ENCODE results near the gene MRPL41. TPM values are rescaled to one million over a fixed set of nuclear protein-coding genes. Genes with fewer than 3 reads are reported as not detected.
A peak's percentile ranks its signal among the peaks of the same experiment; 100 is the strongest.
"Not testable (repeated sequence)": the region's sequence is repeated elsewhere in the genome, so short reads cannot be mapped to it uniquely, and the experiment has no call there.

Gene MRPL41
- total and polyA plus RNA-seq, 2 experiments from 2014 or later = 42.9 to 97.6 TPM

DNA sequence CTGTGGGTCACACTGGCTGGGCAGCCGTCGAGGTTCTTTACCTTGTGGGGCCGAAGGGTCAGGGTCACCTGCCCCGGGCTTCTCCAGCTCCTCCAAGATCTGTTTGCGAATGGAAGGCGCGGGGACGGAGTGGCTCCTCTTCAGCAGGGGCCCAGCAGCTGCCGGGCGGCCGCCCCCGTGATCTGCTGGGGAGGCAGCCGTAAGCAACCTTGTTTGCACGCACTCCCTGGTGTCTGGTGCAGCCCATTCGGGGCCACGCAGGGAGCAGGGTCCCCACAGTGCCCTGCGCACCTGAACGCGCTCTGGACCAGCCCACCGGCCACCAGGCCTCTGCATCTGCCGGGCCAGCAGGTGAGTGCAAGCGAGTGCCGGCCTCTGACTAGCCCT is 36.3 kb upstream of the MRPL41 start:
- H3K27ac ChIP-seq = no peak overlapping the region
- in situ Hi-C loops (cut with MboI) = no loop called here
- H3F3A ChIP-seq (ENCODE audit: insufficient read depth) = no peaks in the 10 kb centered on the region
- no peaks in the 10 kb centered on the region for H4K20me1 ChIP-seq (ENCODE audit: insufficient read depth)
- H3K9me3 ChIP-seq (ENCODE audit: low read depth) = no peaks in the 10 kb centered on the region
- H2AFZ ChIP-seq = no peak overlapping the region
- no peak overlapping the region for H3K4me3 ChIP-seq
- 92 to 93% methylated on average over 16 to 21 of the region's 23 CpGs for WGBS, 2 experiments (ENCODE audit: low coverage in 1 of 2, low lambda C conversion rate in 2 of 2, missing lambda C conversion rate in 2 of 2)
- H3K9me2 ChIP-seq (ENCODE audit: insufficient read depth) = no peaks in the 10 kb centered on the region
- no peak for TF ChIP-seq EZH2 (IDR thresholded peaks at IDR 0.05; ENCODE audit: insufficient read depth, poor library complexity, severe bottlenecking)
- no peak for TF ChIP-seq EZH2phosphoT487 (IDR thresholded peaks at IDR 0.05; ENCODE audit: insufficient read depth, low read depth)
- no peaks in the 10 kb centered on the region for H3K36me3 ChIP-seq (ENCODE audit: low read depth)
- no peaks in the 10 kb centered on the region for H3K79me2 ChIP-seq (ENCODE audit: insufficient read depth)
- no peaks in the 10 kb centered on the region for H3K27me3 ChIP-seq (replicated peaks; ENCODE audit: insufficient read depth)
- no peak overlapping the region for H3K4me2 ChIP-seq (ENCODE audit: unreplicated experiment)
- DNase-seq = no peak
- no peak overlapping the region for H3K9ac ChIP-seq
- H3K4me1 ChIP-seq (ENCODE audit: insufficient read depth) = no peaks in the 10 kb centered on the region

- WGBS, 2 experiments (ENCODE audit: low coverage in 1 of 2, low lambda C conversion rate in 2 of 2, missing lambda C conversion rate in 2 of 2) = 88 to 90% methylated on average over 10 of the region's 10 CpGs
- Histone ChIP-seq H3K9me3 (ENCODE audit: low read depth) (no peaks in the 10 kb centered on the region), H3K4me1 (ENCODE audit: insufficient read depth) (no peaks in the 10 kb centered on the region), H3K27me3 (replicated peaks; ENCODE audit: insufficient read depth) (no peaks in the 10 kb centered on the region), H3K9me2 (ENCODE audit: insufficient read depth) (no peaks in the 10 kb centered on the region), H3K36me3 (ENCODE audit: low read depth) (no peaks in the 10 kb centered on the region), H3F3A (ENCODE audit: insufficient read depth) (no peaks in the 10 kb centered on the region), H3K4me3 (no peak overlapping the region), H3K27ac (no peak overlapping the region), H3K4me2 (ENCODE audit: unreplicated experiment) (no peak overlapping the region), H3K79me2 (ENCODE audit: insufficient read depth) (no peaks in the 10 kb centered on the region), H3K9ac (no peak overlapping the region), H2AFZ (no peak overlapping the region), H4K20me1 (ENCODE audit: insufficient read depth) (no peaks in the 10 kb centered on the region)
- no peak for DNase-seq
- in situ Hi-C loops (cut with MboI) = no loop called here
- TF ChIP-seq EZH2 (IDR thresholded peaks at IDR 0.05; ENCODE audit: insufficient read depth, poor library complexity, severe bottlenecking) (no peak), EZH2phosphoT487 (IDR thresholded peaks at IDR 0.05; ENCODE audit: insufficient read depth, low read depth) (no peak)
Measured at GRCh38 chr9:137516144-137516917, 35.3 kb upstream of the MRPL41 start.

GRCh38 chr9:137518661-137519459 is 32.8 kb upstream of the MRPL41 start:
- H3K9ac ChIP-seq; H3K9me2 ChIP-seq (ENCODE audit: insufficient read depth); H3K36me3 ChIP-seq (ENCODE audit: low read depth); H3F3A ChIP-seq (ENCODE audit: insufficient read depth); in situ Hi-C loops (cut with MboI); H3K27ac ChIP-seq; H3K27me3 ChIP-seq (replicated peaks; ENCODE audit: insufficient read depth); H3K4me3 ChIP-seq; H3K9me3 ChIP-seq (ENCODE audit: low read depth); H3K79me2 ChIP-seq (ENCODE audit: insufficient read depth); H3K4me2 ChIP-seq (ENCODE audit: unreplicated experiment); H3K4me1 ChIP-seq (ENCODE audit: insufficient read depth); H4K20me1 ChIP-seq (ENCODE audit: insufficient read depth); H2AFZ ChIP-seq: not testable (repeated sequence)
- WGBS, 2 experiments (ENCODE audit: low coverage in 1 of 2, low lambda C conversion rate in 2 of 2, missing lambda C conversion rate in 2 of 2) = 92 to 94% methylated on average over 13 of the region's 13 CpGs
- peak; percentile 16 for DNase-seq

- Histone ChIP-seq H3K27me3 (replicated peaks; ENCODE audit: insufficient read depth) (no peaks in the 10 kb centered on the region), H3K4me2 (ENCODE audit: unreplicated experiment) (no peak overlapping the region), H2AFZ (no peak overlapping the region), H3F3A (ENCODE audit: insufficient read depth) (no peaks in the 10 kb centered on the region), H3K9me2 (ENCODE audit: insufficient read depth) (no peaks in the 10 kb centered on the region), H3K79me2 (ENCODE audit: insufficient read depth) (no peaks in the 10 kb centered on the region), H3K4me3 (no peak overlapping the region), H4K20me1 (ENCODE audit: insufficient read depth) (no peaks in the 10 kb centered on the region), H3K4me1 (ENCODE audit: insufficient read depth) (no peaks in the 10 kb centered on the region), H3K9ac (no peak overlapping the region), H3K9me3 (ENCODE audit: low read depth) (no peaks in the 10 kb centered on the region), H3K36me3 (ENCODE audit: low read depth) (no peaks in the 10 kb centered on the region), H3K27ac (no peak overlapping the region)
- TF ChIP-seq EZH2phosphoT487 (IDR thresholded peaks at IDR 0.05; ENCODE audit: insufficient read depth, low read depth) = no peak
- no peak for TF ChIP-seq EZH2 (IDR thresholded peaks at IDR 0.05; ENCODE audit: insufficient read depth, poor library complexity, severe bottlenecking)
- DNase-seq = no peak
- in situ Hi-C loops (cut with MboI) = no loop called here
- WGBS, 2 experiments (ENCODE audit: low coverage in 1 of 2, low lambda C conversion rate in 2 of 2, missing lambda C conversion rate in 2 of 2) = 87 to 98% methylated on average over 8 to 10 of the region's 10 CpGs
Measured at GRCh38 chr9:137519553-137519952, 32.1 kb upstream of the MRPL41 start.

All from GM23248 (cell line).